Mammary epithelial cell (primary cell): ENCODE data around the gene KCNMB2.

ENCODE experiments used
- EZH2 ChIP-seq: IDR thresholded peaks from 2 replicates; pipeline ENCODE4 v1.6.1; 2012; ENCODE audit warnings: low read length, inconsistent platforms, borderline replicate concordance
- TF ChIP-seq, protein P1 (sequence below), 2 donors: IDR thresholded peaks in 1 of 2; conservative IDR thresholded peaks in 1 of 2; 2 replicates each; pipeline ENCODE4 v1.5.1; 2011 to 2012; ENCODE audit warnings: inconsistent platforms in 2 of 2, low read length in 2 of 2, mild to moderate bottlenecking in 2 of 2, control low read depth in 1 of 2, low read depth in 1 of 2; ENCODE audit not compliant: insufficient read depth in 1 of 2; ENCODE audit errors: extremely low read depth in 1 of 2

- TF ChIP-seq, protein P1, sequence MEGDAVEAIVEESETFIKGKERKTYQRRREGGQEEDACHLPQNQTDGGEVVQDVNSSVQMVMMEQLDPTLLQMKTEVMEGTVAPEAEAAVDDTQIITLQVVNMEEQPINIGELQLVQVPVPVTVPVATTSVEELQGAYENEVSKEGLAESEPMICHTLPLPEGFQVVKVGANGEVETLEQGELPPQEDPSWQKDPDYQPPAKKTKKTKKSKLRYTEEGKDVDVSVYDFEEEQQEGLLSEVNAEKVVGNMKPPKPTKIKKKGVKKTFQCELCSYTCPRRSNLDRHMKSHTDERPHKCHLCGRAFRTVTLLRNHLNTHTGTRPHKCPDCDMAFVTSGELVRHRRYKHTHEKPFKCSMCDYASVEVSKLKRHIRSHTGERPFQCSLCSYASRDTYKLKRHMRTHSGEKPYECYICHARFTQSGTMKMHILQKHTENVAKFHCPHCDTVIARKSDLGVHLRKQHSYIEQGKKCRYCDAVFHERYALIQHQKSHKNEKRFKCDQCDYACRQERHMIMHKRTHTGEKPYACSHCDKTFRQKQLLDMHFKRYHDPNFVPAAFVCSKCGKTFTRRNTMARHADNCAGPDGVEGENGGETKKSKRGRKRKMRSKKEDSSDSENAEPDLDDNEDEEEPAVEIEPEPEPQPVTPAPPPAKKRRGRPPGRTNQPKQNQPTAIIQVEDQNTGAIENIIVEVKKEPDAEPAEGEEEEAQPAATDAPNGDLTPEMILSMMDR (conservative IDR thresholded peaks at IDR 0.05 in 1 of 2, IDR thresholded peaks at IDR 0.05 in 1 of 2; ENCODE audit: extremely low read depth in 1 of 2, insufficient read depth in 1 of 2, low read depth in 1 of 2, low read length in 2 of 2), result no peak
- TF ChIP-seq EZH2, result no peak
Observed at GRCh38 chr3:178807694-178808093, 271.5 kb downstream of the KCNMB2 start.
